Activated T-cell treated with anti-CD3 and anti-CD28 coated beads, Interleukin-2, amount 50 U/mL, for 72 hours (primary cell): ENCODE data around the gene DDX42. TPM values are rescaled to one million over a fixed set of nuclear protein-coding genes. Genes with fewer than 3 reads are reported as not detected.

Experiments used
- ATAC-seq, 2 donors: fragments of 150-1000 bp; cut with Tn5 transposase; replicated peaks in 1 of 2; 2 replicates each; pipeline ENCODE4 v1.10.0; 2021; ENCODE audit warnings: moderate library complexity in 2 of 2, mild to moderate bottlenecking in 1 of 2
- DNase-seq, 2 donors: peaks; one replicate each; pipeline ENCODE4 v3.0.0; 2021 to 2022; ENCODE audit warnings: mixed read lengths in 1 of 2
- H3K27ac Mint-ChIP-seq: one replicate; pipeline ENCODE4 v1.8.0; 2022; ENCODE audit warnings: mild to moderate bottlenecking, moderate library complexity, mixed read lengths
- H3K27me3 Mint-ChIP-seq: one replicate; pipeline ENCODE4 v1.8.0; 2022; ENCODE audit warnings: low read depth, mixed read lengths
- H3K36me3 Mint-ChIP-seq, 2 donors: one replicate each; pipeline ENCODE4 v1.8.0; 2022; ENCODE audit warnings: mixed read lengths in 2 of 2, mild to moderate bottlenecking in 1 of 2; ENCODE audit not compliant: insufficient read depth in 2 of 2
- H3K4me1 Mint-ChIP-seq: one replicate; pipeline ENCODE4 v1.8.0; 2022; ENCODE audit warnings: low read depth, mixed read lengths
- H3K4me3 Mint-ChIP-seq, 2 donors: one replicate each; pipeline ENCODE4 v1.8.0; 2022; ENCODE audit warnings: mild to moderate bottlenecking in 2 of 2, mixed read lengths in 2 of 2, moderate library complexity in 2 of 2
- H3K9me3 Mint-ChIP-seq, 2 donors: one replicate each; pipeline ENCODE4 v1.8.0; 2022; ENCODE audit warnings: mixed read lengths in 2 of 2
- total RNA-seq, 2 donors: library from RNA; stranded (reverse); gene quantifications; one replicate each; pipeline ENCODE4 v1.2.3, GENCODE V29; 2022

The DDX42 gene, protein sequence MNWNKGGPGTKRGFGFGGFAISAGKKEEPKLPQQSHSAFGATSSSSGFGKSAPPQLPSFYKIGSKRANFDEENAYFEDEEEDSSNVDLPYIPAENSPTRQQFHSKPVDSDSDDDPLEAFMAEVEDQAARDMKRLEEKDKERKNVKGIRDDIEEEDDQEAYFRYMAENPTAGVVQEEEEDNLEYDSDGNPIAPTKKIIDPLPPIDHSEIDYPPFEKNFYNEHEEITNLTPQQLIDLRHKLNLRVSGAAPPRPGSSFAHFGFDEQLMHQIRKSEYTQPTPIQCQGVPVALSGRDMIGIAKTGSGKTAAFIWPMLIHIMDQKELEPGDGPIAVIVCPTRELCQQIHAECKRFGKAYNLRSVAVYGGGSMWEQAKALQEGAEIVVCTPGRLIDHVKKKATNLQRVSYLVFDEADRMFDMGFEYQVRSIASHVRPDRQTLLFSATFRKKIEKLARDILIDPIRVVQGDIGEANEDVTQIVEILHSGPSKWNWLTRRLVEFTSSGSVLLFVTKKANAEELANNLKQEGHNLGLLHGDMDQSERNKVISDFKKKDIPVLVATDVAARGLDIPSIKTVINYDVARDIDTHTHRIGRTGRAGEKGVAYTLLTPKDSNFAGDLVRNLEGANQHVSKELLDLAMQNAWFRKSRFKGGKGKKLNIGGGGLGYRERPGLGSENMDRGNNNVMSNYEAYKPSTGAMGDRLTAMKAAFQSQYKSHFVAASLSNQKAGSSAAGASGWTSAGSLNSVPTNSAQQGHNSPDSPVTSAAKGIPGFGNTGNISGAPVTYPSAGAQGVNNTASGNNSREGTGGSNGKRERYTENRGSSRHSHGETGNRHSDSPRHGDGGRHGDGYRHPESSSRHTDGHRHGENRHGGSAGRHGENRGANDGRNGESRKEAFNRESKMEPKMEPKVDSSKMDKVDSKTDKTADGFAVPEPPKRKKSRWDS
- 100 to 1,000 TPM; 112 to 114 TPM for total RNA-seq

DNA sequence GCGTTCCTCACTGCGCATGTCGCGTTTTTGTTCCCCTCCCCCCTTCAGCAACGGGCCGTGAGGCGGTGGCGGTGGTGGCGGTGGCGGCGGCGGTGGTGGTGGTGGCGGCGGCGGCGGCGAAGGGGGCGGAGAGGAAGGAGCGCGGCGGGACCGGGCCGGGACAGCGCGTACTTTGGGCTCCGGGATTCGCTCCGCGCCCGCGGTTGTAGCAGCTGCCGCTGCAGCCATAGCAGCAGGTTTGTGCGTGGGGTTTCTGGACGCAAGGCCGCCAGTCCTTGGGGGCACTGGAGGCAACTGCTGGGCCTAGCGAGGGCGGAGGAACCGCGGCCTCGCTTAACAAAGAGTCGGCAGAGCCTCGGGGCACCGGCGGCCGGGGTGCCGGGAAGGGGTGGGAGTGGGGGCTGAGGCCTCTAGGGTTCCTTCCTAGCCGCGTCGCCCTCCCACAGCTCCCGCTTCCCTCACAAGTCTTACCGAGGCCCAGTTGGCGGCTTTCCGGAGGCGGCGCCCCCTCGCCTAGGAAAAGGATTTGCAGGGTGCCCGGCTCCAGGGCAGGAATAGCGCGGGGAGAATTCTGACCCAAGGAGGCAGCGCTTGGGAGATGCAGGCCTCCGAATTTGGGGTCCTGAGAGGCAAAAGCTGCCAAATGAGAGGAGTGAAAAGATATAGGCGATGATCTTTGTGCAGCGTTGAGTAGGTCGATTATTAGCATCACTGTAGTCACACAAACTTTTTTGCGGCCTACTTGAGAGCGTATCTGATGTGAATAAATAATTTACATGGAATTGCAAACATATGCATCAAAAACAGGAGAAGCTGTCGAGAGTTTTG, at the start of gene DDX42:
Gene DDX42, plus strand, starts transcription at position 30 of the 828 bp plus-strand sequence. CDS start 12,880 bp downstream, outside the sequence.
- peak in 1 of 2 donors; percentile 11 for ATAC-seq
- Mint-ChIP-seq H3K4me3 (peak within 1 kb of the TSS; percentile 97), H3K4me1 (peaks cover 63% of the 10 kb centered on the region), H3K27ac (peak within 1 kb of the TSS; percentile 90), H3K9me3 (no peaks in the 10 kb centered on the region), H3K27me3 (no peaks in the 10 kb centered on the region), H3K36me3 (peaks cover 10 to 20% of the 10 kb centered on the region in 2 donors)
- peak in 1 of 2 donors; percentile 92 for DNase-seq

DNA sequence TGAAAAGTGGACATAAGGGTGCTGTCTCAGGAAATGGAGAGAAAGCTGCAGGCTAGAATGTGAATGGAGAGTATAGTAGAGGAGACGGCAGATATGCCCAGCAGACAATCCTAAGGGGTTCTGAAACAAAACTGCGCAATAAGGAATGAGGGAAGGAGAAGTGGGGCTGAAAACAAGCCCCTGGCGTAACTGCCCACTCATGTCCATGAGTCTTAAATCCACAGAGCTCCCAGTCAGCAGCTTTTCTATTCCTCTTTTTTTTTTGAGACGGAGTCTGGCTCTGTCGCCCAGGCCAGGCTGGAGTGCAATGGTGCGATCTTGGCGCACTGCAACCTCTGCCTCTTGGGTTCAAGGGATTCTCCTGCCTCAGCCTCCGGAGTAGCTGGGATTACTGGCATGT, 38.3 kb upstream of the DDX42 start:
- ATAC-seq: no peak
- peaks cover 2% of the 10 kb centered on the region in 2 donors for H3K36me3 Mint-ChIP-seq

DNA sequence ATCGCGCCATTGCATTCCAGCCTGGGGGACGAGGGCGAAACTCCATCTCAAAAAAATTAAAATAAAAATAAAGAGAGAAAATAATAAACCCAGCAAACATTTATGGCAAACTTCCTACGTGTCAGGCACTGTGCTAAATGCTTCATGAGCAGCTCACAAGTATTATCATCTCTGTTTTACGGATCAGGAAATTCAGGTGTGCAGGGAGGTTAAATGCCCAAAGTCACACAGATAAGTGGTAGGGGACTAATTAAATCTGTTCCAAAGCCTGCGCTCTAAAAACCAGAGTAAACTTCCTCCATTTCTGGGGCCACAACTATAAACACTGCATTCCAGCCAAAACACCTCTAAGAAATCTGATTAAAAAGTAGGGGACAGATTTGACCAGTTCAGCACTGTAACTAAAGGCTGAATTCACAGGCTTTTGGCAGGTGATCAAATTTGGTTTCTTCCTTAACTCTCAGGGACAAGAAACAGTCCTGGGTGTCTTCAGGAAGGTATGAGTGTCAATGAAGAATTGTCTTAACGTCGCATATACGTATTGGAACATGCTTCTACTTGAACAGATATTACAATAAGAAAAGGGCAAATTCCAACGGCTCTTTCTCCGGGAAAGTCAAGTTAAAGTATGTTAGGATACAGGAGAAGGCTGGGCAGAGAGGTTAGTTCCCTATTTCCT, 33.4 kb upstream of the DDX42 start:
- no peaks in the 10 kb centered on the region for H3K27me3 Mint-ChIP-seq
- H3K9me3 Mint-ChIP-seq: no peaks in the 10 kb centered on the region
- peaks cover 1 to 2% of the 10 kb centered on the region in 2 donors for H3K36me3 Mint-ChIP-seq
- ATAC-seq: no peak
- peak overlapping the region; percentile 92 to 97 for H3K4me3 Mint-ChIP-seq
- H3K4me1 Mint-ChIP-seq: peaks cover 21% of the 10 kb centered on the region
- peak overlapping the region; percentile 97 for H3K27ac Mint-ChIP-seq
- DNase-seq: no peak

More for the DNA sequence above, 38.3 kb upstream of the DDX42 start:
- no peaks in the 10 kb centered on the region for H3K9me3 Mint-ChIP-seq
- H3K27me3 Mint-ChIP-seq: no peaks in the 10 kb centered on the region
- DNase-seq: no peak
- peaks cover 7% of the 10 kb centered on the region for H3K4me1 Mint-ChIP-seq
- H3K4me3 Mint-ChIP-seq: no peak overlapping the region
- no peak overlapping the region for H3K27ac Mint-ChIP-seq

DNA sequence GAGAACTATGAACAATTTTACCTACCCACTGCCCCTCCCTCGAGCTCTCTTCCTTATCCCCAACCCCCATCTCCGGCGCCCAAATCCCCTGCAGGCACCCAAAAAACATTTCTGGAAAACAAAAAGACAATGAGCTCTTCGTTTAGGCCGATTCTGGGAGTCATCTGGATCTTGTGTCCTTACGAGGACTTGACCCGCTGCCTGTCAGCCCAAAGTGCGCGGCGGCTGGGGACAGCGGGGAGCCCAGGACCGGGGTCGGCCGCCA, 32.9 kb upstream of the DDX42 start:
- peak in 1 of 2 donors; percentile 66 for DNase-seq
- Mint-ChIP-seq H3K4me3 (peak overlapping the region; percentile 92 to 97), H3K27ac (peak overlapping the region; percentile 97), H3K27me3 (no peaks in the 10 kb centered on the region), H3K4me1 (peaks cover 21% of the 10 kb centered on the region), H3K36me3 (peaks cover 1 to 2% of the 10 kb centered on the region in 2 donors), H3K9me3 (no peaks in the 10 kb centered on the region)
- peak; percentile 16 to 33 for ATAC-seq

DNA sequence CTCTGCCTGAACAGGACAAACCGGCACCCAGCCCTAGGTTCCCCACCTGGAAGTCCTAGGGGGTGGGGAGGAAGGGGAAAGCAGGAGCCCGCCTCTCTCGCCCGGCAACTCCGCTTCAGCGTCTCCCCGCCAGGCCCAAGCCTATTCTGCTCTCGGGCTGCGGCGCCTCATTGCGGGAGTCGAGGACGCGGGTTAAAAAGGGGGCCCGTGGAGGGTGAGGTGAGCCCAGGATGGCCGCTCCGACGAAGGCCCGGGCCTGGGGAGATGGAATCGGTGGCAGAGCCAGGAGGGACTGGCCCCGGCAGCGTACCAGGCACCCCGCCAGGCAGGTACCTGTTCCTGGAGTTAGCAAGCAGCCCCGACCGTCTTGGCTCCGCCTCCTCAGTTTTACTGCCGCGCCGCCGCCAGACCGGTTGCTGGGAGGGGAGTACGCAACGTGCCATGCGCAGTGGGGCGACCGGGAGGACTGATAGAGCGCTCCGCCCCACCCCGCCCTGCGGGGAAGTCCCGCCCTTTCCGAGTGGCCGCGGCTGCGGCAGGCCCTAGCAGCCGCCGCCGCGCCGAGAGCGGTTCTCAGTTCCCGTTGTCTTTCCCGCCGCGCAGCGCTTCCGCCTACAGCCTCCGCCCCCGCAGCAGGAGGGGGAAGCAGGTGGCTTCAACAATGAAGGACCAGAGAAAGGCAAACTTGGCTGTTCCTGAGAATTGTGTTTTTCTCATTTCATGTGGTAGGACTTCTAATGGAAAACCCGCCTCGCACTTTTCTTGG, 32.4 kb upstream of the DDX42 start, which contains the start of gene STRADA:
Gene STRADA, minus strand, starts transcription at position 392 of the 766 bp plus-strand sequence. CDS start 13,430 bp downstream, outside the sequence.
- Mint-ChIP-seq H3K4me3 (peak within 1 kb of the TSS; percentile 92 to 97), H3K27me3 (no peaks in the 10 kb centered on the region), H3K27ac (peak within 1 kb of the TSS; percentile 97), H3K9me3 (no peaks in the 10 kb centered on the region), H3K4me1 (peaks cover 21% of the 10 kb centered on the region), H3K36me3 (peaks cover 1 to 2% of the 10 kb centered on the region in 2 donors)
- ATAC-seq (peak; percentile 93 to 95), DNase-seq (peak; percentile 100)

DNA sequence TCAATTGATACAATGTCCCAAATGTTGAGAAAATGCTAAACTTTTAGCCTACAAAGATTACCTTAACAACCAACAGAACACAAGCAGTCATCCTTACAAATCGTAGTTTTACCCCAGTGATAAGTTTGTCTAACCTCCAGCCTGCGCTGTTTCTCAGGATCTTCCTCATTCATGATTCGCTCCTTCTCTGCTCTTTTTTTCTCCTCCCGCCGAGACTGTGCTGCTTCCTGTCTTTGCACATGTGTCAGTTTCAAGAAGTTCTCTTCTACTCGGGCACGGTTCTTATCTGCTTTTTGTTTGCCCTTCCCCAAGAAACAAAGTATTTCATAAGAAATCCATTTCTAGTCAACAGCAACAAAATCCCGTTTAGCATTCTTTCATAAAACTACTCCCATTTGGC, 22.2 kb upstream of the DDX42 start:
- peak; percentile 31 to 53 for ATAC-seq
- Mint-ChIP-seq H3K9me3 (no peaks in the 10 kb centered on the region), H3K4me3 (peak overlapping the region; percentile 77 to 85), H3K27me3 (no peaks in the 10 kb centered on the region), H3K4me1 (peaks cover 22% of the 10 kb centered on the region), H3K36me3 (peaks cover 11 to 33% of the 10 kb centered on the region in 2 donors), H3K27ac (peak overlapping the region; percentile 96)
- DNase-seq: peak; percentile 12 to 23

DNA sequence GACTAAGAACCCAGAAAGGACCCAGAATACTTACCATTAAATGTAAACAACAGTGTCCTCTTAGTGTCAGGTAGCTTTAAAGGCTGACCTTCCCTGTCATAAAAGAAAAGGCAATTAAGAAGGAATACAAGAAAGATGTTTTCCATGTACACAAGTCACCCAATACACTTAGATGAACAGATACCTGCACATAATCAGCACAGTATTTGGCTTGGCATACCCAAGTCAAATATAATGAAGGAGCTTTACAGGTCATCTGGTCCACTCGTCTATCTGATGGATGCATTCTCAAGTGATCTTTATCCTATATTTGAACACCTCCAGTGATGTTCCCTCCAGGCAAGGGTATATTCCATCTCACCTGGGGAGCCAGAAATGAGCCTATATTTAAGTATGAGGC, 21.3 kb upstream of the DDX42 start:
- peaks cover 11 to 31% of the 10 kb centered on the region in 2 donors for H3K36me3 Mint-ChIP-seq
- no peak for ATAC-seq
- peaks cover 22% of the 10 kb centered on the region for H3K4me1 Mint-ChIP-seq
- H3K27me3 Mint-ChIP-seq: no peaks in the 10 kb centered on the region
- H3K9me3 Mint-ChIP-seq: no peaks in the 10 kb centered on the region
- DNase-seq: no peak
- peak overlapping the region; percentile 85 for H3K27ac Mint-ChIP-seq
- H3K4me3 Mint-ChIP-seq: no peak overlapping the region

DNA sequence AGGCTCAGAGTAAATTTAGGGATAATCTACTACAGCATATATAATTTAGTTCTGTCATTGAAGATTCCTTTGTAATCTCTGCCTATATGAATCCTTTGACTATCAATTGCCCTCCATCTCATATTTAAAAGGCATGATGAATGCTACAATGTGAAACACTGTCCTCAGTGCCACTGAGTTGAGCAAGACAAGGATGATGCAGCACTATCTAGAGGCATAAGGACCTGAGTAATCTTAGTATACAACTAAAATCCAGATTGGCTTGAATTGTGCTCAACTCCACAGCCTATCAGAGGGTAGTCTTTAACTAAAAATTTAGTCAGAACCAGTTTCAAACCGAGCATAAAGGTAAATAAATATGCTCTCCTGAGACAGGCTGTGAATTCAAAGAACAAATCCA, 20.8 kb upstream of the DDX42 start:
- Mint-ChIP-seq H3K27me3 (no peaks in the 10 kb centered on the region), H3K4me1 (peaks cover 22% of the 10 kb centered on the region), H3K9me3 (no peaks in the 10 kb centered on the region), H3K36me3 (peaks cover 13 to 34% of the 10 kb centered on the region in 2 donors), H3K27ac (peak overlapping the region; percentile 85), H3K4me3 (peak overlapping the region in 1 of 2 donors; percentile 64)
- ATAC-seq: peak in 1 of 2 donors; percentile 66
- no peak for DNase-seq

DNA sequence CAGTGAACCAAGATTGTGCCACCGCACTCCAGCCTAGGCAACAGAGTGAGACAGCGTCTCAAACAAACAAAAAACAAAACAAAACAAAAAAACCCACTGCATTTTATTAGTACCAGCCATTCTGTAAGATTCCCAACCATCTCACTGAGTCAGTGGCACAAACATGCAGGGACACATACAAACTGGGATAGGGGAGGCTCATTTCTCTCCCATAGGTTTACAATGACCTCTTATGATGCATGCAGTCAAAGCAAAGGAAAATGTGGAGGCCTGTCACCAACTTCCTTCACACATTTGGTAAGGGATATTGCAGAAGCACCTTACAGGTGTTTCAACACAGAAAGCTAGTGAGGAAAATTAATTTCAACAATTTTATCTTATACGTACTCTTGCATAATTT, 19.9 kb upstream of the DDX42 start:
- Mint-ChIP-seq H3K27me3 (no peaks in the 10 kb centered on the region), H3K9me3 (no peaks in the 10 kb centered on the region), H3K27ac (peak overlapping the region; percentile 85), H3K36me3 (peaks cover 14 to 39% of the 10 kb centered on the region in 2 donors), H3K4me1 (peaks cover 22% of the 10 kb centered on the region), H3K4me3 (no peak overlapping the region)
- no peak for DNase-seq
- ATAC-seq: no peak

DNA sequence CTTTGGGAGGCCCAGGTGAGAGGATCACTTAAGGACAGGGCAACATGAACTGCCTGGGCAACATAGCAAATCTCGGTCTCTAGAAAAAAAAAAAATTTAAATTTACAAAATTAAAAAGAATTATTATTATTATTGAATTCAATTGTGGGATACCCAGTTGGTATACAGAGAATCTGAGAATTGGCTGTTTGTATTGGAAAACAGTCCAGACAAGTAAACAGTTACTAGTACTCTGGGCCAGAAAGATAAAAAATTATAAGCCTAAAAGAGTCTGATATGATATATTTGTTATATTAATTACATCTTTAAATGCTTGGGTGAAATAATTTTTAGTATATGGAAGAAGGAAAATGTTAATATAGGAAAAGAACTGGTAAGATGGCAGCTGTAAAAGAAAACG, 15.5 kb upstream of the DDX42 start:
- Mint-ChIP-seq H3K9me3 (no peaks in the 10 kb centered on the region), H3K4me1 (peaks cover 8% of the 10 kb centered on the region), H3K27ac (peak overlapping the region; percentile 70), H3K27me3 (no peaks in the 10 kb centered on the region), H3K4me3 (no peak overlapping the region), H3K36me3 (peaks cover 8 to 37% of the 10 kb centered on the region in 2 donors)
- DNase-seq (no peak), ATAC-seq (no peak)

DNA sequence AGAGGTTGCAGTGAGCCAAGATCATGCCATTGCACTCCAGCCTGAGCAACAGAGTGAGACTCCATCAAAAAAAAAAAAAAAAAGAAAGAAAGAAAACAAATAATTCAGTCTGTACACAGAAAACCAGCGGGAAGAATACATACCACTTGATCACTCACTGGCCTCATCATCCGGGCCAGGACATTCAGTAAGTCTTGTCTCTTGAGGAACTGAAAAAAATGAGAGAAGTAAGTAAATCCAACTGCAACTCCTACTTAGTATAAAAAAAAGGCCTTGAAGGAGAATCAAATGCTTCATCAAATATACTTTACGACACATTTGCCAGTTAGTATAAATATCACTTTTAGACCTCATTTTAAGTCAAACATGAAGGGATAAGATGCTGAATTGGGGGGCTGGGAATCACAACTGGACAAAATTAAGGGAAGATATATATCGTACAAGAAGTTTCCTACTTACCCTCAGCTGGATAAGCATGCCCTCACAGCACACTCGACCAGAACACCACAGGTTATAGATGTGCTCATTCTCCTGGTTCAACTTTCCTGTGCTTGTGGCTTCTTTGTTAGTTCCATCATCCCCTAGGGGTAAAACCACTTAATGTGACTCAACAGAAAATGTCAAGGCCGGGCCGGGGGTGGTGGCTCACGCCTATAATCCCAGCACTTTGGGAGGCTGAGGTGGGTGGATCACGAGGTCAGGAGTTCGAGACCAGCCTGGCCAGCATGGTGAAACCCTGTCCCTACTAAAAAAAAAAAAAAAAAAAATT, 13.0 kb upstream of the DDX42 start:
- Mint-ChIP-seq H3K4me3 (no peak overlapping the region), H3K27ac (peak overlapping the region; percentile 13), H3K4me1 (peaks cover 7% of the 10 kb centered on the region), H3K27me3 (no peaks in the 10 kb centered on the region), H3K9me3 (no peaks in the 10 kb centered on the region), H3K36me3 (peaks cover 9 to 39% of the 10 kb centered on the region in 2 donors)
- DNase-seq (peak; percentile 18 to 19), ATAC-seq (peak; percentile 32 to 48)
